ENCODE data around the gene PAH.

PAH gene

GRCh38 chr12:102873077-102873476, 44.0 kb downstream of the PAH start:
- TF ChIP-seq CTCF (IDR thresholded peaks at IDR 0.05; ENCODE audit: insufficient read depth, low read depth, low read length, missing control alignments): no peak
- H3K4me3 ChIP-seq (ENCODE audit: low read length): no peak overlapping the region
- no peak for DNase-seq (ENCODE audit: low read depth)

DNA sequence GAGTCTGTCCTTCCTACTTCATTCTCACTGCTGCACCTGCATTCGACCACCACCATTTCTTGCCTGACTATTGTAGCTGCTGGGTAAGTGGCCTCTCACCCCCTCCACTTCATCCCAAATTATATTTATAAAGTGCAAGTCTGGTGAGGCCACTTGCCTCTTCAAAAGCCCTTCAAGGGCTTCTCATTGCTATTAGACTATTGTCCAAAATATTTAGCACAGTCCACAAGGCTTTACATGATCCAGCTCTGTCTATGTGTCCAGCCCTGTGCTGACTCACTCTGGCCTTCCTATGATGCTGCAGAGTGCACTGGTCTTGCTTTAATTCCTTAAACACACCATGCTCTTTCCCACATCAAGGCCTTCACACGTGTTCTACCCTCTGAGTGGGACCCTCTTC, 46.0 kb downstream of the PAH start:
- no peak for TF ChIP-seq CTCF (IDR thresholded peaks at IDR 0.05; ENCODE audit: insufficient read depth, low read depth, low read length, missing control alignments)
- DNase-seq (ENCODE audit: low read depth): no peak
- no peak overlapping the region for H3K4me3 ChIP-seq (ENCODE audit: low read length)

GRCh38 chr12:102869571-102869970, 47.5 kb downstream of the PAH start:
- no peak for DNase-seq (ENCODE audit: low read depth)
- H3K4me3 ChIP-seq (ENCODE audit: low read length): no peak overlapping the region
- TF ChIP-seq CTCF (IDR thresholded peaks at IDR 0.05; ENCODE audit: insufficient read depth, low read depth, low read length, missing control alignments): no peak

- no peak overlapping the region for H3K4me3 ChIP-seq (ENCODE audit: low read length)
- no peak for DNase-seq (ENCODE audit: low read depth)
- no peak for TF ChIP-seq CTCF (IDR thresholded peaks at IDR 0.05; ENCODE audit: insufficient read depth, low read depth, low read length, missing control alignments)
Observed at GRCh38 chr12:102865821-102866615, 51.0 kb downstream of the PAH start.

- TF ChIP-seq CTCF (IDR thresholded peaks at IDR 0.05; ENCODE audit: insufficient read depth, low read depth, low read length, missing control alignments): no peak
- no peak overlapping the region for H3K4me3 ChIP-seq (ENCODE audit: low read length)
- DNase-seq (ENCODE audit: low read depth): no peak
Observed at GRCh38 chr12:102862486-102862885, 54.6 kb downstream of the PAH start.

GRCh38 chr12:102851246-102851645, 65.8 kb downstream of the PAH start:
- TF ChIP-seq CTCF (IDR thresholded peaks at IDR 0.05; ENCODE audit: insufficient read depth, low read depth, low read length, missing control alignments): no peak
- H3K4me3 ChIP-seq (ENCODE audit: low read length): no peak overlapping the region
- DNase-seq (ENCODE audit: low read depth): peak; percentile 4

Data from epithelial cell of esophagus (primary cell).